ENCODE measurements around the gene DGKB. TPM values are rescaled to one million over a fixed set of nuclear protein-coding genes. Genes with fewer than 3 reads are reported as not detected.

Gene DGKB
- total RNA-seq, 1 experiment from 2014 or later, result 0.48 TPM

DNA sequence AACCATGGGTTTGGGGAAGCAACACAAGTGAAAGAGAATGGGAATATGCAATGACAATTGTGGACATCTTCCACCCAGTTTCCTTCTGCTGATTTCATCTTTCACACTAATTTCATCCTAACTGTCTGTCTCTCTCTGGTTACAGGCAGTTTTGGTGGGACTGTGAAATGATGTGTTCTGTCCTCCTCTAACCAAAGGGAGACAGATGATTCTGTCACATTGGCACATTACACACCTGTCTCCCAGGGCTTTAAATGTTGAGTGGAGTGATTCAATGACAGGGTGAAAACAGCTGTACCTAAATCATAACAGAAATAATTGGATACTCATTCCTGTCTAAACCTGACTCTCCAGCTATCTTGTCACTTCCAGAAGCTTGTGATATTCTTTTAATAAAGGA, 60.0 kb downstream of the DGKB start:
- CTCF ChIA-PET, result no interaction called here
- POLR2A ChIA-PET (ENCODE audit: unreplicated experiment), result no interaction called here

DNA sequence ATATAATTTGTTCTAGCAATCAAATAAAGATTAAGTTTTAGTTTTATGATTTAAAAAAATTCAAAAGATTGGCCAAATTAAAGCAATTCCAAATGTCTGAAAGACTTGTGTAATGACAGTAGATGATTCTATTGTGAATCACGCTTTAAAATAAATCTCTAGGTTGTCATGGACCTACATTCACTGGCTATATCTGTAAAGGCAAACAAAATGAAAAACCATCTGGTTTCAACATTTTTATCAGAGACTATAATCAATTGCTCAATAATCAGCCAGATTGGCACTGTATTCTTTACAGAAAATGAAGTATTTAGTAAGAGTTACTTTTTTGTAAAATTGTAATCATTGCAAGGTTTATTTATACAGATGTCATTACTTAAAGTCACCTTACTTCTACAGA, 60.7 kb downstream of the DGKB start:
- ChIA-PET POLR2A (ENCODE audit: unreplicated experiment) (no interaction called here), CTCF (no interaction called here)
- no peak overlapping the region for H2AFZ ChIP-seq
- no peak overlapping the region for H3K4me3 ChIP-seq
- H4K20me1 ChIP-seq (ENCODE audit: insufficient read depth), result no peaks in the 10 kb centered on the region
- BruUV-seq (replicated peaks), result no TSS peak
- H3K79me2 ChIP-seq (ENCODE audit: low read depth), result no peaks in the 10 kb centered on the region
- no peaks in the 10 kb centered on the region for H3K36me3 ChIP-seq (ENCODE audit: low read depth)
- intact Hi-C loops (cut with micrococcal nuclease; ENCODE audit: unreplicated experiment), result no loop called here
- TF ChIP-seq, protein P1, sequence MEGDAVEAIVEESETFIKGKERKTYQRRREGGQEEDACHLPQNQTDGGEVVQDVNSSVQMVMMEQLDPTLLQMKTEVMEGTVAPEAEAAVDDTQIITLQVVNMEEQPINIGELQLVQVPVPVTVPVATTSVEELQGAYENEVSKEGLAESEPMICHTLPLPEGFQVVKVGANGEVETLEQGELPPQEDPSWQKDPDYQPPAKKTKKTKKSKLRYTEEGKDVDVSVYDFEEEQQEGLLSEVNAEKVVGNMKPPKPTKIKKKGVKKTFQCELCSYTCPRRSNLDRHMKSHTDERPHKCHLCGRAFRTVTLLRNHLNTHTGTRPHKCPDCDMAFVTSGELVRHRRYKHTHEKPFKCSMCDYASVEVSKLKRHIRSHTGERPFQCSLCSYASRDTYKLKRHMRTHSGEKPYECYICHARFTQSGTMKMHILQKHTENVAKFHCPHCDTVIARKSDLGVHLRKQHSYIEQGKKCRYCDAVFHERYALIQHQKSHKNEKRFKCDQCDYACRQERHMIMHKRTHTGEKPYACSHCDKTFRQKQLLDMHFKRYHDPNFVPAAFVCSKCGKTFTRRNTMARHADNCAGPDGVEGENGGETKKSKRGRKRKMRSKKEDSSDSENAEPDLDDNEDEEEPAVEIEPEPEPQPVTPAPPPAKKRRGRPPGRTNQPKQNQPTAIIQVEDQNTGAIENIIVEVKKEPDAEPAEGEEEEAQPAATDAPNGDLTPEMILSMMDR (conservative IDR thresholded peaks at IDR 0.05), result no peak
- TF ChIP-seq EZH2 (IDR thresholded peaks at IDR 0.05; ENCODE audit: low read depth), result no peak
- no peaks in the 10 kb centered on the region for H3K9me2 ChIP-seq (ENCODE audit: insufficient read depth)
- H3K4me2 ChIP-seq, result no peak overlapping the region
- no peaks in the 10 kb centered on the region for H3K4me1 ChIP-seq (replicated peaks; ENCODE audit: insufficient read depth)
- H3K9me3 ChIP-seq (ENCODE audit: insufficient read depth, low read depth), result no peaks in the 10 kb centered on the region
- H3F3A ChIP-seq (ENCODE audit: insufficient read depth, low read depth), result no peaks in the 10 kb centered on the region
- H3K27ac ChIP-seq, result no peak overlapping the region
- DNase-seq, result no peak
- no peaks in the 10 kb centered on the region for H3K27me3 ChIP-seq (ENCODE audit: insufficient read depth, low read depth)

More for the DNA sequence above, 60.0 kb downstream of the DGKB start:
- no peaks in the 10 kb centered on the region for H3K79me2 ChIP-seq (ENCODE audit: low read depth)
- no peaks in the 10 kb centered on the region for H3K9me2 ChIP-seq (ENCODE audit: insufficient read depth)
- no peaks in the 10 kb centered on the region for H3F3A ChIP-seq (ENCODE audit: insufficient read depth, low read depth)
- no peaks in the 10 kb centered on the region for H3K9me3 ChIP-seq (ENCODE audit: insufficient read depth, low read depth)
- no peak overlapping the region for H2AFZ ChIP-seq
- H4K20me1 ChIP-seq (ENCODE audit: insufficient read depth), result no peaks in the 10 kb centered on the region
- no peak overlapping the region for H3K4me3 ChIP-seq
- intact Hi-C loops (cut with micrococcal nuclease; ENCODE audit: unreplicated experiment), result no loop called here
- no peak for DNase-seq
- no peaks in the 10 kb centered on the region for H3K27me3 ChIP-seq (ENCODE audit: insufficient read depth, low read depth)
- H3K27ac ChIP-seq, result no peak overlapping the region
- H3K4me1 ChIP-seq (replicated peaks; ENCODE audit: insufficient read depth), result no peaks in the 10 kb centered on the region
- H3K4me2 ChIP-seq, result no peak overlapping the region
- H3K36me3 ChIP-seq (ENCODE audit: low read depth), result no peaks in the 10 kb centered on the region
- no TSS peak for BruUV-seq (replicated peaks)
- TF ChIP-seq, protein P1 (conservative IDR thresholded peaks at IDR 0.05), result no peak
- TF ChIP-seq EZH2 (IDR thresholded peaks at IDR 0.05; ENCODE audit: low read depth), result no peak

- Histone ChIP-seq H4K20me1 (ENCODE audit: insufficient read depth) (no peaks in the 10 kb centered on the region), H3K4me1 (replicated peaks; ENCODE audit: insufficient read depth) (no peaks in the 10 kb centered on the region), H3F3A (ENCODE audit: insufficient read depth, low read depth) (no peaks in the 10 kb centered on the region), H3K27me3 (ENCODE audit: insufficient read depth, low read depth) (no peaks in the 10 kb centered on the region), H3K79me2 (ENCODE audit: low read depth) (no peaks in the 10 kb centered on the region), H3K9me2 (ENCODE audit: insufficient read depth) (no peaks in the 10 kb centered on the region), H3K27ac (no peak overlapping the region), H2AFZ (no peak overlapping the region), H3K9me3 (ENCODE audit: insufficient read depth, low read depth) (no peaks in the 10 kb centered on the region), H3K4me3 (no peak overlapping the region), H3K4me2 (no peak overlapping the region), H3K36me3 (ENCODE audit: low read depth) (no peaks in the 10 kb centered on the region)
- TF ChIP-seq EZH2 (IDR thresholded peaks at IDR 0.05; ENCODE audit: low read depth), result no peak
- TF ChIP-seq, protein P1 (conservative IDR thresholded peaks at IDR 0.05), result no peak
- BruUV-seq (replicated peaks), result no TSS peak
- intact Hi-C loops (cut with micrococcal nuclease; ENCODE audit: unreplicated experiment), result no loop called here
- no peak for DNase-seq
- POLR2A ChIA-PET (ENCODE audit: unreplicated experiment), result no interaction called here
- CTCF ChIA-PET, result no interaction called here
Observed at GRCh38 chr7:14841086-14841485, 61.5 kb downstream of the DGKB start.

Measured in PC-9 (cell line).